AG04450 (cell line): Measurements from ENCODE around the gene KCNN3. TPM values are rescaled to one million over a fixed set of nuclear protein-coding genes. Genes with fewer than 3 reads are reported as not detected.

ENCODE experiments used
- CTCF ChIA-PET: fragments of 300-600, 350-600 bp; formaldehyde crosslinking; extraction: SDS; loops from one replicate; lab custom pipeline; 2022; ENCODE audit warnings: antibody characterized with exemption, inconsistent platforms; lab: Charles Lee
- POLR2A ChIA-PET: fragments of 350-600 bp; formaldehyde crosslinking; extraction: SDS; loops from one replicate; lab custom pipeline; 2021; ENCODE audit warnings: antibody characterized with exemption, inconsistent platforms; lab: Yijun Ruan, JAX
- DNase-seq: peaks from one replicate; pipeline ENCODE4 v3.0.0-alpha.2; 2011; ENCODE audit warnings: low read depth, low spot score
- H3K27ac ChIP-seq: one replicate; pipeline ENCODE4 v1.5.1; 2012; ENCODE audit warnings: low read depth, low read length, control low read depth
- H3K27me3 ChIP-seq: one replicate; pipeline ENCODE4 v1.6.0; 2012; ENCODE audit warnings: low read length; ENCODE audit not compliant: control insufficient read depth, insufficient read depth
- H3K4me3 ChIP-seq: 2 replicates; pipeline ENCODE4 v1.5.1; 2011; ENCODE audit warnings: mild to moderate bottlenecking, low read depth, low read length, control low read depth
- H3K9me3 ChIP-seq: 2 replicates; pipeline ENCODE4 v1.5.1; 2012; ENCODE audit warnings: low read length; ENCODE audit not compliant: control insufficient read depth, insufficient read depth
- polyA plus RNA-seq: library from polyadenylated mRNA; depleted of rRNA; stranded (reverse); fragments of >200 nt; gene quantifications from 2 replicates; pipeline ENCODE4 v1.2.3, GENCODE V29; 2011
- TF ChIP-seq, protein P1 (sequence below): IDR thresholded peaks from 2 replicates; pipeline ENCODE4 v1.5.1; 2011; ENCODE audit warnings: low read depth, low read length, control low read depth, inconsistent platforms

Gene KCNN3
- polyA plus RNA-seq, 1 experiment, result 0.09 TPM

GRCh38 chr1:154718566-154718965, 151.5 kb downstream of the KCNN3 start:
- DNase-seq, result no peak
- POLR2A ChIA-PET, result no interaction called here
- Histone ChIP-seq H3K27ac (no peak overlapping the region), H3K4me3 (no peak overlapping the region), H3K9me3 (peaks cover 4% of the 10 kb centered on the region; the same call in 1 of the 2 replicates), H3K27me3 (peaks cover 15% of the 10 kb centered on the region)
- CTCF ChIA-PET, result no interaction called here
- TF ChIP-seq, protein P1, sequence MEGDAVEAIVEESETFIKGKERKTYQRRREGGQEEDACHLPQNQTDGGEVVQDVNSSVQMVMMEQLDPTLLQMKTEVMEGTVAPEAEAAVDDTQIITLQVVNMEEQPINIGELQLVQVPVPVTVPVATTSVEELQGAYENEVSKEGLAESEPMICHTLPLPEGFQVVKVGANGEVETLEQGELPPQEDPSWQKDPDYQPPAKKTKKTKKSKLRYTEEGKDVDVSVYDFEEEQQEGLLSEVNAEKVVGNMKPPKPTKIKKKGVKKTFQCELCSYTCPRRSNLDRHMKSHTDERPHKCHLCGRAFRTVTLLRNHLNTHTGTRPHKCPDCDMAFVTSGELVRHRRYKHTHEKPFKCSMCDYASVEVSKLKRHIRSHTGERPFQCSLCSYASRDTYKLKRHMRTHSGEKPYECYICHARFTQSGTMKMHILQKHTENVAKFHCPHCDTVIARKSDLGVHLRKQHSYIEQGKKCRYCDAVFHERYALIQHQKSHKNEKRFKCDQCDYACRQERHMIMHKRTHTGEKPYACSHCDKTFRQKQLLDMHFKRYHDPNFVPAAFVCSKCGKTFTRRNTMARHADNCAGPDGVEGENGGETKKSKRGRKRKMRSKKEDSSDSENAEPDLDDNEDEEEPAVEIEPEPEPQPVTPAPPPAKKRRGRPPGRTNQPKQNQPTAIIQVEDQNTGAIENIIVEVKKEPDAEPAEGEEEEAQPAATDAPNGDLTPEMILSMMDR, result no peak

DNA sequence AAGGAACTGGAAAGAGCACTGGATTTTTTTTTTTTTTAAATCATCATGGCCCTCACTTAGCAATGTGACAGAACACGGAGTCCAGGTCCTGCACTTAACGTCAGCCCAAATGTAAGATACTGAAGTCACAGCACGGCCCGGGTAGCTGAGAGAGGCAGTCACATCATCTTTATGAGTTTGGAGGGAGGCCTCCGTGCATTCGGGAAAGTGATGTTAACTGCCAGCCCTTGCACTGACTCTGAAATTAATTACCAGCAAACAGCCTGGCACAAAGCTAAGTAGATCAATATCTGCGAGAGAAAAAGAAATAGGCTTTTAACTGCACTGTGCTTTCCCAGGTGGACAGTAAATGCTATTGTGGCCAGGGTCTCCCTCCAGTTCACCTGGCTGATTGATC, 152.6 kb downstream of the KCNN3 start:
- TF ChIP-seq, protein P1, result no peak
- peaks cover 16% of the 10 kb centered on the region for H3K27me3 ChIP-seq
- CTCF ChIA-PET, result no interaction called here
- DNase-seq, result no peak
- peaks cover 4% of the 10 kb centered on the region; the same call in 1 of the 2 replicates for H3K9me3 ChIP-seq
- no peak overlapping the region for H3K4me3 ChIP-seq
- POLR2A ChIA-PET, result no interaction called here
- no peak overlapping the region for H3K27ac ChIP-seq

DNA sequence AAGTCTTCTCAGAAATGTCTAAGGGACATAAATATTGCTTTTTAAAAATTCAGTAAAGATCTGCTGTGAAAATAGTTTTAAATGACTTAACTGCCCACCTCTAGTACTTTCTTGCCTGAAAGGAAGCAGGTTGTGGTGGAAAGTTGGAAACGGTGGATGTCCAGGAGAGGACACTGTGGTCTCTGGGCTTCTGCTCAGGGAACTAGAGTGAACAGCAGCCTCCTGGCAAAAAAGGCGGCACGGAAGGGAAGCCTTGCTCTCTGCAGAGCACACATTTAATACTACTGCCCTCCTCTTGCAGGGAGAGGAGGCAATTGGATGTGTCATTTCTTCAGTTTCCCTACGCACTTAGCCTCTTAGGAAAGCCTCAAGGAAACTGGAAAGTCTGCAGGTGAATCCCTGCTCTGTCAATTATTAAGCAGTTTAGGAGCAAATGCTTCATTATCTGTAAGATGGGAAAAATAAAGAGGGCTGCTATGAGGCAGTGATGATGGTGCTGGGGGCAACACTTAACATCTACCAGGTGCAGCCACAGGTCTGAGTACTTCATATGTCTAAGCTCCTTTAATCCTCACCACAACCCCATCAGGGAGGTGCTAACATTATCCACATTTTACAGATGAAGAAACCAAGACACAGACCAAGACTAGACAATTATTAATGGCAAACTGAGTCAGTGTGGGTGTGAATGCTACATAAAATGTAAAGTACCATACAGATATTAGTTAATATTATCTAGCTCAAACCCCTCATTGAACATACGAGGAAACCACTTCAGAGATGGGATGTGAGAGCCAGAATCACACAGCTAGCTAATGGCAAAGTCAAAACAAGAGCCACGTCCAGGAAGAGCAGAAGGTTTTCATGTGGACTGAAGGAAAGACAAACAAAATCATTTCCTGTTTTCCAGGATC, 153.2 kb downstream of the KCNN3 start:
- Histone ChIP-seq H3K27ac (no peak overlapping the region), H3K9me3 (peaks cover 4% of the 10 kb centered on the region; the same call in 1 of the 2 replicates), H3K4me3 (no peak overlapping the region), H3K27me3 (peaks cover 21% of the 10 kb centered on the region)
- TF ChIP-seq, protein P1, result no peak
- POLR2A ChIA-PET, result no interaction called here
- CTCF ChIA-PET, result no interaction called here
- DNase-seq, result no peak

DNA sequence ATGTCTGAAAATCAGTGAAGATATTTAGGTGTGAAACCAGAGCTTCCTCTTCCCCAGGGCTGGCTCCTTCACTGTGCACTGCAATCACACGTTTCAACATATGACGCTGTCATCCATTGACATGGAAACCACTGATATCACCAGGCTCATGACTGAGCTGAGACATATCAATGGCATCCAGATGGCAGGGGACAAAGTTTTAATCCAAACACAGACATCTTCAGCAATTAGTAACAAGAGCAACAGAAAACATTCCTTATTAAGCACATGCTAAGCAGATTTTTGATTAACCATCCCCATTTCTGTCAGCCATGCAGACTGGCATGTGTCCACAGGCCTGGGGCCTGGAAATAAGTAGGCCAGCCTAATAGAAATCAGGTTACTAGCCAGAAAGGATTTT, 154.1 kb downstream of the KCNN3 start:
- TF ChIP-seq, protein P1, result no peak
- no peak overlapping the region for H3K4me3 ChIP-seq
- CTCF ChIA-PET, result no interaction called here
- H3K27ac ChIP-seq, result no peak overlapping the region
- H3K27me3 ChIP-seq, result peaks cover 21% of the 10 kb centered on the region
- no peak for DNase-seq
- peaks cover 4% of the 10 kb centered on the region; the same call in 1 of the 2 replicates for H3K9me3 ChIP-seq
- POLR2A ChIA-PET, result no interaction called here

- Histone ChIP-seq H3K4me3 (no peak overlapping the region), H3K9me3 (peaks cover 4% of the 10 kb centered on the region; the same call in 1 of the 2 replicates), H3K27me3 (peaks cover 22% of the 10 kb centered on the region), H3K27ac (no peak overlapping the region)
- CTCF ChIA-PET, result interaction anchor here (1.1 kb wide), 1 partner anchor 12 kb away, joined by 3 read pairs; no protein-coding TSS in a partner anchor
- no peak for DNase-seq
- POLR2A ChIA-PET, result interaction anchor here (0.6 kb wide), 1 partner anchor 140 kb away, joined by 6 read pairs; no protein-coding TSS in a partner anchor
- TF ChIP-seq, protein P1, result no peak
Observed at GRCh38 chr1:154715385-154715784, 154.7 kb downstream of the KCNN3 start.
